ENCODE measurements around the gene CAGE1.

DNA sequence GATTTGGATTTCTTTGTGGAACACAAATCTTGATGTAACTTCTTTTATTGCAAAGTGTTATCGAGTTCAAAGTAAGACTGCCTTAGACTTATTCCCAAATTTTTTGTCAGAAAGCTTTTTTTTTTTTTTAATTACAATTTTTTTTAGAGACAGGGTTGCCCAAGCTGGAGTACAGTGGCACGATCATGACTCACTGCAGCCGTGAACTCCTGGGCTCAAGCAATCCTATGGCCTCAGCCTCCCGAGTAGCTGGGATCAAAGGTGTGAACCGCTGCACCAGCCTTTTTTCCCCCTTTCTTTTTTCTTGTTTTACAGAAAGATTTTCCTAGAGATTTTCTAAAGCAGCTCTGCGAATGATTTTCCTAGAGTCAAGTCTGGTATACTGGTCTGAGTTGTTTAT, 2.9 kb upstream of the CAGE1 start:
- TF ChIP-seq, protein P1, sequence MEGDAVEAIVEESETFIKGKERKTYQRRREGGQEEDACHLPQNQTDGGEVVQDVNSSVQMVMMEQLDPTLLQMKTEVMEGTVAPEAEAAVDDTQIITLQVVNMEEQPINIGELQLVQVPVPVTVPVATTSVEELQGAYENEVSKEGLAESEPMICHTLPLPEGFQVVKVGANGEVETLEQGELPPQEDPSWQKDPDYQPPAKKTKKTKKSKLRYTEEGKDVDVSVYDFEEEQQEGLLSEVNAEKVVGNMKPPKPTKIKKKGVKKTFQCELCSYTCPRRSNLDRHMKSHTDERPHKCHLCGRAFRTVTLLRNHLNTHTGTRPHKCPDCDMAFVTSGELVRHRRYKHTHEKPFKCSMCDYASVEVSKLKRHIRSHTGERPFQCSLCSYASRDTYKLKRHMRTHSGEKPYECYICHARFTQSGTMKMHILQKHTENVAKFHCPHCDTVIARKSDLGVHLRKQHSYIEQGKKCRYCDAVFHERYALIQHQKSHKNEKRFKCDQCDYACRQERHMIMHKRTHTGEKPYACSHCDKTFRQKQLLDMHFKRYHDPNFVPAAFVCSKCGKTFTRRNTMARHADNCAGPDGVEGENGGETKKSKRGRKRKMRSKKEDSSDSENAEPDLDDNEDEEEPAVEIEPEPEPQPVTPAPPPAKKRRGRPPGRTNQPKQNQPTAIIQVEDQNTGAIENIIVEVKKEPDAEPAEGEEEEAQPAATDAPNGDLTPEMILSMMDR (IDR thresholded peaks at IDR 0.05; ENCODE audit: low read depth, low read length) = no peak
- TF ChIP-seq POLR2A (IDR thresholded peaks at IDR 0.05; ENCODE audit: extremely low read depth, insufficient read length) = no peak
- TF ChIP-seq MYC (IDR thresholded peaks at IDR 0.05; ENCODE audit: low read depth, low read length) = no peak
